ENCODE results near the gene GAS2.

Gene GAS2

GRCh38 chr11:22774716-22775115 lies 108.3 kb downstream of the GAS2 start:
- no peaks in the 10 kb centered on the region for H3K4me1 ChIP-seq (ENCODE audit: insufficient read depth, low read length, severe bottlenecking)
- no peaks in the 10 kb centered on the region for H3K79me2 ChIP-seq (ENCODE audit: insufficient read depth, low read length)
- H3K9me3 ChIP-seq (ENCODE audit: low read length): no peaks in the 10 kb centered on the region
- no peak overlapping the region for H3K9ac ChIP-seq (ENCODE audit: low read length)
- no peak overlapping the region for H3K4me3 ChIP-seq (ENCODE audit: low read depth, low read length, poor library complexity, severe bottlenecking)
- no peaks in the 10 kb centered on the region for H3K36me3 ChIP-seq (ENCODE audit: insufficient read depth, low read length)
- H3F3A ChIP-seq (ENCODE audit: insufficient read depth, low read length): no peaks in the 10 kb centered on the region
- no peaks in the 10 kb centered on the region for H3K9me2 ChIP-seq (ENCODE audit: low read depth, low read length)
- TF ChIP-seq CTCF (IDR thresholded peaks at IDR 0.05; ENCODE audit: low read length): no peak
- TF ChIP-seq EZH2 (IDR thresholded peaks at IDR 0.05; ENCODE audit: borderline replicate concordance, low read length): no peak
- H3K4me2 ChIP-seq (ENCODE audit: low read length): no peak overlapping the region
- no peaks in the 10 kb centered on the region for H4K20me1 ChIP-seq (ENCODE audit: insufficient read depth, low read length)
- no peak overlapping the region for H2AFZ ChIP-seq (ENCODE audit: low read length)
- H3K27ac ChIP-seq (ENCODE audit: low read depth, low read length, poor library complexity, severe bottlenecking): no peak overlapping the region
- no peaks in the 10 kb centered on the region for H3K27me3 ChIP-seq (ENCODE audit: insufficient read depth, low read length)

GRCh38 chr11:22775248-22775647 lies 108.8 kb downstream of the GAS2 start:
- no peaks in the 10 kb centered on the region for H3K9me2 ChIP-seq (ENCODE audit: low read depth, low read length)
- H3K36me3 ChIP-seq (ENCODE audit: insufficient read depth, low read length): no peaks in the 10 kb centered on the region
- no peaks in the 10 kb centered on the region for H3K4me1 ChIP-seq (ENCODE audit: insufficient read depth, low read length, severe bottlenecking)
- no peak overlapping the region for H3K4me2 ChIP-seq (ENCODE audit: low read length)
- no peak overlapping the region for H3K27ac ChIP-seq (ENCODE audit: low read depth, low read length, poor library complexity, severe bottlenecking)
- no peak overlapping the region for H3K4me3 ChIP-seq (ENCODE audit: low read depth, low read length, poor library complexity, severe bottlenecking)
- no peaks in the 10 kb centered on the region for H3K9me3 ChIP-seq (ENCODE audit: low read length)
- no peaks in the 10 kb centered on the region for H3K79me2 ChIP-seq (ENCODE audit: insufficient read depth, low read length)
- H2AFZ ChIP-seq (ENCODE audit: low read length): no peak overlapping the region
- H4K20me1 ChIP-seq (ENCODE audit: insufficient read depth, low read length): no peaks in the 10 kb centered on the region
- H3K27me3 ChIP-seq (ENCODE audit: insufficient read depth, low read length): no peaks in the 10 kb centered on the region
- TF ChIP-seq CTCF (IDR thresholded peaks at IDR 0.05; ENCODE audit: low read length) (no peak), EZH2 (IDR thresholded peaks at IDR 0.05; ENCODE audit: borderline replicate concordance, low read length) (no peak)
- no peak overlapping the region for H3K9ac ChIP-seq (ENCODE audit: low read length)
- H3F3A ChIP-seq (ENCODE audit: insufficient read depth, low read length): no peaks in the 10 kb centered on the region

GRCh38 chr11:22778642-22779041 lies 112.2 kb downstream of the GAS2 start:
- Histone ChIP-seq H3K4me1 (ENCODE audit: insufficient read depth, low read length, severe bottlenecking) (peaks cover 7% of the 10 kb centered on the region), H3K36me3 (ENCODE audit: insufficient read depth, low read length) (no peaks in the 10 kb centered on the region), H3K27ac (ENCODE audit: low read depth, low read length, poor library complexity, severe bottlenecking) (no peak overlapping the region), H3K9me2 (ENCODE audit: low read depth, low read length) (no peaks in the 10 kb centered on the region), H3K4me3 (ENCODE audit: low read depth, low read length, poor library complexity, severe bottlenecking) (no peak overlapping the region), H3K27me3 (ENCODE audit: insufficient read depth, low read length) (no peaks in the 10 kb centered on the region), H3K9ac (ENCODE audit: low read length) (no peak overlapping the region), H4K20me1 (ENCODE audit: insufficient read depth, low read length) (no peaks in the 10 kb centered on the region), H3K9me3 (ENCODE audit: low read length) (no peaks in the 10 kb centered on the region), H2AFZ (ENCODE audit: low read length) (no peak overlapping the region), H3K4me2 (ENCODE audit: low read length) (no peak overlapping the region), H3K79me2 (ENCODE audit: insufficient read depth, low read length) (no peaks in the 10 kb centered on the region), H3F3A (ENCODE audit: insufficient read depth, low read length) (no peaks in the 10 kb centered on the region)
- TF ChIP-seq EZH2 (IDR thresholded peaks at IDR 0.05; ENCODE audit: borderline replicate concordance, low read length) (no peak), CTCF (IDR thresholded peaks at IDR 0.05; ENCODE audit: low read length) (peak; percentile 22; the same call in 1 of the 2 replicates)

Data from OCI-LY1 (cell line).